GM23338 (cell line): Measurements from ENCODE around the gene C22orf42. TPM values are rescaled to one million over a fixed set of nuclear protein-coding genes. Genes with fewer than 3 reads are reported as not detected.
"Not testable (repeated sequence)": the region's sequence is repeated elsewhere in the genome, so short reads cannot be mapped to it uniquely, and the experiment has no call there.

ENCODE experiments used
- ATAC-seq: fragments of 200-7000 bp; cut with Tn5 transposase; 3 replicates; pipeline ENCODE4 v1.9.1; 2020
- DNase-seq: peaks from one replicate; pipeline ENCODE4 v3.0.0-alpha.2; 2015; ENCODE audit warnings: low spot score
- H2AFZ ChIP-seq: fragments of 200-600 bp; sonication (generic); 2 replicates; pipeline ENCODE4 v1.8.0; 2016; ENCODE audit warnings: antibody characterized with exemption, mild to moderate bottlenecking, moderate library complexity
- H3F3A ChIP-seq: fragments of 200-600 bp; sonication (generic); replicated peaks from 2 replicates; pipeline ENCODE4 v1.8.0; 2017; ENCODE audit warnings: antibody characterized with exemption, mixed run types, low read depth
- H3K27ac ChIP-seq: fragments of 200-600 bp; sonication (generic); 2 replicates; pipeline ENCODE4 v1.6.1; 2016; ENCODE audit warnings: low read depth
- H3K27me3 ChIP-seq: fragments of 200-600 bp; sonication (generic); 2 replicates; pipeline ENCODE4 v1.8.0; 2016; ENCODE audit warnings: mild to moderate bottlenecking, mixed run types, moderate library complexity; ENCODE audit not compliant: insufficient read depth
- H3K36me3 ChIP-seq: fragments of 200-600 bp; sonication (generic); 2 replicates; pipeline ENCODE4 v1.8.0; 2016; ENCODE audit warnings: mild to moderate bottlenecking; ENCODE audit not compliant: insufficient read depth
- H3K4me1 ChIP-seq: fragments of 200-600 bp; sonication (generic); 2 replicates; pipeline ENCODE4 v1.8.0; 2016; ENCODE audit warnings: mild to moderate bottlenecking, moderate library complexity; ENCODE audit not compliant: insufficient read depth
- H3K4me2 ChIP-seq: fragments of 200-600 bp; sonication (generic); 2 replicates; pipeline ENCODE4 v1.7.1; 2017; ENCODE audit warnings: mixed run types
- H3K4me3 ChIP-seq: fragments of 200-600 bp; sonication (generic); 2 replicates; pipeline ENCODE4 v1.6.1; 2016; ENCODE audit warnings: mixed run types
- H3K79me2 ChIP-seq: fragments of 200-600 bp; sonication (generic); replicated peaks from 2 replicates; pipeline ENCODE4 v1.8.0; 2017; ENCODE audit warnings: mild to moderate bottlenecking; ENCODE audit not compliant: insufficient read depth
- H3K9me2 ChIP-seq: fragments of 200-600 bp; sonication (generic); 2 replicates; pipeline ENCODE4 v1.8.0; 2017; ENCODE audit not compliant: insufficient read depth
- H4K20me1 ChIP-seq: fragments of 200-600 bp; sonication (generic); replicated peaks from 2 replicates; pipeline ENCODE4 v1.8.0; 2017; ENCODE audit warnings: mild to moderate bottlenecking; ENCODE audit not compliant: insufficient read depth
- H3K27ac Mint-ChIP-seq: 2 replicates; pipeline ENCODE4 v1.8.0; 2020; ENCODE audit warnings: inconsistent platforms, mild to moderate bottlenecking, moderate library complexity, mixed read lengths
- H3K27me3 Mint-ChIP-seq: 3 replicates; pipeline ENCODE4 v1.8.0; 2022; ENCODE audit warnings: low read depth, mild to moderate bottlenecking, moderate library complexity, mixed read lengths, inconsistent platforms; ENCODE audit not compliant: insufficient read depth, poor library complexity
- H3K36me3 Mint-ChIP-seq: 3 replicates; pipeline ENCODE4 v1.8.0; 2021; ENCODE audit warnings: low read depth, mild to moderate bottlenecking, inconsistent platforms, moderate library complexity, mixed read lengths
- H3K4me1 Mint-ChIP-seq: 3 replicates; pipeline ENCODE4 v1.8.0; 2020; ENCODE audit warnings: mild to moderate bottlenecking, inconsistent platforms, mixed read lengths
- H3K4me3 Mint-ChIP-seq: 3 replicates; pipeline ENCODE4 v1.8.0; 2021; ENCODE audit warnings: moderate library complexity, mild to moderate bottlenecking, inconsistent platforms, mixed read lengths
- H3K9me3 Mint-ChIP-seq: 3 replicates; pipeline ENCODE4 v1.8.0; 2020; ENCODE audit warnings: moderate library complexity, mild to moderate bottlenecking, inconsistent platforms, mixed read lengths
- EZH2 ChIP-seq: fragments of 200-600 bp; sonication (generic); IDR thresholded peaks from one replicate; pipeline ENCODE4 v1.8.0; 2017; ENCODE audit warnings: antibody characterized with exemption, mild to moderate bottlenecking, low read depth; ENCODE audit not compliant: unreplicated experiment
- EZH2phosphoT487 ChIP-seq: fragments of 200-600 bp; sonication (generic); IDR thresholded peaks from one replicate; pipeline ENCODE4 v1.8.1; 2018; ENCODE audit warnings: antibody characterized with exemption; ENCODE audit not compliant: unreplicated experiment
- JUNB ChIP-seq: IDR thresholded peaks from one replicate; pipeline ENCODE4 v1.6.1; 2016; ENCODE audit warnings: antibody characterized with exemption; ENCODE audit not compliant: unreplicated experiment
- STAT1 ChIP-seq: IDR thresholded peaks from one replicate; pipeline ENCODE4 v1.6.1; 2016; ENCODE audit warnings: antibody characterized with exemption; ENCODE audit not compliant: unreplicated experiment
- ZNF114 ChIP-seq: fragments of 250-450 bp; sonication (Bioruptor Pico); IDR thresholded peaks from 2 replicates; pipeline ENCODE4 v1.5.0; 2020; ENCODE audit warnings: mild to moderate bottlenecking, moderate library complexity
- ZNF331 ChIP-seq: fragments of 250-450 bp; sonication (Bioruptor Pico); IDR thresholded peaks from 2 replicates; pipeline ENCODE4 v1.5.0; 2020; ENCODE audit warnings: low read depth, mild to moderate bottlenecking, moderate library complexity
- polyA plus RNA-seq: library from polyadenylated mRNA; unstranded; fragments of >200 nt; fragmentation: Nextera tagmentation; extraction: Ambion mirVana; gene quantifications from 2 replicates; pipeline ENCODE4 v1.2.1, GENCODE V29; 2016
- total RNA-seq: library from RNA; depleted of rRNA; stranded (reverse); fragments of >200 nt; shearing (Covaris generic); gene quantifications from 2 replicates; pipeline ENCODE4 v1.2.3, GENCODE V29; 2014
- TF ChIP-seq, protein P1 (sequence below), 2 experiments: fragments of 200-600 bp in 1 of 2; sonication (generic) in 1 of 2; conservative IDR thresholded peaks; 2 replicates each; pipeline versions ENCODE4 v1.5.1 to v1.6.1; 2016 to 2017; ENCODE audit warnings: antibody characterized with exemption in 2 of 2, low read depth in 2 of 2, mild to moderate bottlenecking in 2 of 2, moderate library complexity in 1 of 2

The C22orf42 gene
- total and polyA plus RNA-seq, 2 experiments from 2014 or later, result 0.76 to 1.2 TPM

DNA sequence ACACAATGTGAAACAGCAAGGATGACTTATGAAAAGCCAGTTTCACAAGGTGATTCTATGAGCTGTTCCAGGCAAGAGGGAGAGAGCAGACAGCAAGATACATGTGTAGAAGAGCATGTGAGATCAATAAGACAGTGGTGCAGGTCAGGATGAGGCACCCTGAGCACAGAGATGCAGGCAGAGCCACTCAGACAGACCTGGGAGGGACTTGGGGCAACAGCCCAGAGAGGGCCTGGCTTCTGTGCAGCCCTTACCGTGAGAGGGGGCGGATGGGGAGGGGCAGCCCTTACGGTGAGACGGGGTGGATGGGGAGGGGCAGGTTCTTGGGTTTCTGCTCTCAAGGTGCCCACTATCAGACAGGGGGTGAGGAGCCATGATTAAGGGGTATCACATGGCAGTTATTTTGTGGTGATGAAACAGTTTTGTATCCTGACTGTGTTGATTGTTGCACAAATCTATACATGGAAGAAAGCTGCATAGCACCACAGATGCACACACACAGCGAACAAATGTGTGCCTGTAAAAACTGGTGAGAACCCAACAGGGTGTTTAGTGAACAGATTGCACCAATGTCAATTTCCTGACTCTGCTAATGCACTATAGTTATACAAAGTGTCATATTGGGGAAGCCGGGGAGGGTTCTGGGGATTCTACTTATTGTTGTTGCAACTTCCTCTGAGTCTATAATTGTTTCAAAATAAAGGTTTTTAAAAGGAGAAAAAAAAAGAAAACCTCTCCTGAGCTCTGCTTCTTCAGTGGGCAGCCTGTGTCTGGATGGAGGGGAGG, 5.2 kb upstream of the C22orf42 start (continued):
- no peak for TF ChIP-seq ZNF114
- TF ChIP-seq EZH2phosphoT487, result no peak
- no peak for TF ChIP-seq EZH2
- no peak for TF ChIP-seq JUNB
- TF ChIP-seq, protein P1, sequence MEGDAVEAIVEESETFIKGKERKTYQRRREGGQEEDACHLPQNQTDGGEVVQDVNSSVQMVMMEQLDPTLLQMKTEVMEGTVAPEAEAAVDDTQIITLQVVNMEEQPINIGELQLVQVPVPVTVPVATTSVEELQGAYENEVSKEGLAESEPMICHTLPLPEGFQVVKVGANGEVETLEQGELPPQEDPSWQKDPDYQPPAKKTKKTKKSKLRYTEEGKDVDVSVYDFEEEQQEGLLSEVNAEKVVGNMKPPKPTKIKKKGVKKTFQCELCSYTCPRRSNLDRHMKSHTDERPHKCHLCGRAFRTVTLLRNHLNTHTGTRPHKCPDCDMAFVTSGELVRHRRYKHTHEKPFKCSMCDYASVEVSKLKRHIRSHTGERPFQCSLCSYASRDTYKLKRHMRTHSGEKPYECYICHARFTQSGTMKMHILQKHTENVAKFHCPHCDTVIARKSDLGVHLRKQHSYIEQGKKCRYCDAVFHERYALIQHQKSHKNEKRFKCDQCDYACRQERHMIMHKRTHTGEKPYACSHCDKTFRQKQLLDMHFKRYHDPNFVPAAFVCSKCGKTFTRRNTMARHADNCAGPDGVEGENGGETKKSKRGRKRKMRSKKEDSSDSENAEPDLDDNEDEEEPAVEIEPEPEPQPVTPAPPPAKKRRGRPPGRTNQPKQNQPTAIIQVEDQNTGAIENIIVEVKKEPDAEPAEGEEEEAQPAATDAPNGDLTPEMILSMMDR (conservative IDR thresholded peaks at IDR 0.05; ENCODE audit: low read depth in 2 of 2), result no peak
- TF ChIP-seq STAT1, result no peak
- no peak for TF ChIP-seq ZNF331

DNA sequence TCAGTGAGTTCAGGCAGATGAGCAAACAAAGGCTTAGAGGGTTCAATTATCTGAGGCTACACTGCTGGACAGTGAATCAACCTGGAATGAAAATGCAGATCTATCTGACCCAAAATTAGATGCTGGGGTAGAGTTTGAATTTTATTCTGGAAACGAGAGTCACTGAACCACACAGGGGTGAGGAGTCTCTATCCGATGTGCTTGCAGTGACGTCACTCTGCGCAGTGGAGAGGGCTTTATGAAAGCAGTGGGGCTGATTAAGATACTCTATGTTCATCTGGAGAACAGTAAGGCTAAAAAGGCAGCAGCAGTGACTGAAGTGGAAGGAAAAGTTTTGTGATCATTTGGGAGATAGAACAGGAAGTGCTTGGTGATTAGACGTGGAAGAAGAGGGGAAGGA, 1.3 kb upstream of the C22orf42 start:
- H4K20me1 ChIP-seq, ATAC-seq, H3K36me3 ChIP-seq, H3K9me3 Mint-ChIP-seq, H3K4me3 ChIP-seq, DNase-seq, H3F3A ChIP-seq, H3K36me3 Mint-ChIP-seq, H3K4me2 ChIP-seq, H2AFZ ChIP-seq, H3K27me3 Mint-ChIP-seq, H3K27ac Mint-ChIP-seq, H3K9me2 ChIP-seq, H3K4me1 ChIP-seq, H3K79me2 ChIP-seq, H3K27me3 ChIP-seq, H3K27ac ChIP-seq, H3K4me3 Mint-ChIP-seq: not testable (repeated sequence)
- H3K4me1 Mint-ChIP-seq, result peaks cover 25% of the 10 kb centered on the region

DNA sequence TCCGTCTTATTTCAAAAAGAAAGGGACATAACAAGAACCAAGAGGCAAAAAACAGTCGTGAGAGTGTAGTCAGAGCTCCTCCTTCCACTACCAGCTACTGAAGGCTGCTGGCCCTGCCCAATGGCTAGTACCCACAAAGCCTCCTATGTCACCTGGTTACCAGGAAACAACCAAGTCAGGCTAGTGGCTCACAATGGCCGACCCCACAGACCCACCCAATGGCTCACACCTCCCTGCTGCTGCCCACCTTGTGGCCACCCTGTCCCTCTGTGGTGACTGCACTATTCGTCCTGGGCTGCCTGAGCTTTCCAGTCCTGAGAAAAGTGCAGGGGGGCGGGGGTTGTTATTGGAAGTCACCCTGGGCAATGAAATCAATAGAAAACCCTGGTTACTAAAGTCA, 1.5 kb downstream of the C22orf42 start:
- not testable (repeated sequence) for H3K9me2 ChIP-seq, H3K4me1 ChIP-seq, H3K4me2 ChIP-seq, H3K27ac Mint-ChIP-seq, H3K9me3 Mint-ChIP-seq, H3K36me3 Mint-ChIP-seq, H2AFZ ChIP-seq, DNase-seq, H3K4me3 Mint-ChIP-seq, H3K27me3 ChIP-seq, H3K27ac ChIP-seq, H4K20me1 ChIP-seq, H3K4me3 ChIP-seq, H3K36me3 ChIP-seq, H3K79me2 ChIP-seq, H3F3A ChIP-seq, H3K27me3 Mint-ChIP-seq
- H3K4me1 Mint-ChIP-seq, result peaks cover 20% of the 10 kb centered on the region
- peak; percentile 60 for ATAC-seq

DNA sequence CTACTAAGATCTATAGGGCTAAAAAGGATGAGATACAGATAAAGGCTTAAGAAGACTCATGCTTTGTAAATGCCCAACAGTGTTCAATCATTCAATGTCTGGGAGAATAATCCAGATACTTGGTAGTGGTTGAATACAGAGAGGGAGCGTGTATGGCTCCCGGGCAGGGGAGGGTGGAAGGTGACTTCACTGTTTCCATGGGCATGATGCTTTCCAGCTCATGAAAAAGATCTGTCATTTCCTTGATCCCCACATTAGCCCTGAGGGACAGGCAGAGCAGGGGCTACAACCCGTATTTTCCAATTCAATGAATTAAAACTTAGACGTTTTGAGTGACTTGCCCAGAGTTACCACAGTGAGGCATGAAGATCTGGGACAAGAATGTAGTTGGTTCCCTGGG, 4.4 kb downstream of the C22orf42 start:
- not testable (repeated sequence) for H3K4me1 ChIP-seq

DNA sequence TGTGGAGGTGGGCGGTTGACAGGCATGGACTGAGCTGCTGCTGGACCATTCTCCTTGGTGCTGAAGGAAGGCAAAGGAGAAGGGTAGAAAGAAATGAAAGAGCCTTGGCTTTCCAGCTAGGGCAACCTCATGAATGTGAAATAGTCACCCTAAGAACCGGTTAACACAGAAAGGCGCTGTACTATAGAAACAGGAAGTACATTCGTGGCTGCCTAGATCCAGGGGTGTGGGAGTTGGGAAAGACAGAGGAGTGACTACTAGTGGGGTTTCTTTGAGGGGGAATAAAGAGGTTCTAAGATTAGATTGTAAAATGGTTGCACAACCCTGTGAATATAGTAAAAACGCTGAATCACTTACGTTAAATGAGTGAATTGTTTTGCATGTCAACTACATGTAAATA, 7.5 kb downstream of the C22orf42 start:
- not testable (repeated sequence) for H3K27ac ChIP-seq, H3K36me3 Mint-ChIP-seq, H3K36me3 ChIP-seq, H3K9me3 Mint-ChIP-seq, ATAC-seq, H3K4me3 ChIP-seq, H3K27me3 ChIP-seq, H3K27me3 Mint-ChIP-seq, H3K9me2 ChIP-seq, H4K20me1 ChIP-seq, H3K79me2 ChIP-seq, H3K4me1 ChIP-seq, DNase-seq, H3F3A ChIP-seq, H2AFZ ChIP-seq, H3K4me3 Mint-ChIP-seq
- peak overlapping the region; percentile 86 for H3K27ac Mint-ChIP-seq
- H3K4me2 ChIP-seq, result peak overlapping the region; percentile 49; the same call in 1 of the 2 replicates
- H3K4me1 Mint-ChIP-seq, result peaks cover 30% of the 10 kb centered on the region

More for the DNA sequence above, 4.4 kb downstream of the C22orf42 start:
- H3K36me3 Mint-ChIP-seq, H3K27ac Mint-ChIP-seq, H3F3A ChIP-seq, H3K4me3 Mint-ChIP-seq, H3K79me2 ChIP-seq, H3K9me3 Mint-ChIP-seq, ATAC-seq, H3K36me3 ChIP-seq, DNase-seq, H3K27me3 Mint-ChIP-seq, H3K4me2 ChIP-seq, H3K27me3 ChIP-seq, H3K4me3 ChIP-seq, H3K9me2 ChIP-seq, H2AFZ ChIP-seq, H3K27ac ChIP-seq, H4K20me1 ChIP-seq: not testable (repeated sequence)
- H3K4me1 Mint-ChIP-seq, result peaks cover 29% of the 10 kb centered on the region

DNA sequence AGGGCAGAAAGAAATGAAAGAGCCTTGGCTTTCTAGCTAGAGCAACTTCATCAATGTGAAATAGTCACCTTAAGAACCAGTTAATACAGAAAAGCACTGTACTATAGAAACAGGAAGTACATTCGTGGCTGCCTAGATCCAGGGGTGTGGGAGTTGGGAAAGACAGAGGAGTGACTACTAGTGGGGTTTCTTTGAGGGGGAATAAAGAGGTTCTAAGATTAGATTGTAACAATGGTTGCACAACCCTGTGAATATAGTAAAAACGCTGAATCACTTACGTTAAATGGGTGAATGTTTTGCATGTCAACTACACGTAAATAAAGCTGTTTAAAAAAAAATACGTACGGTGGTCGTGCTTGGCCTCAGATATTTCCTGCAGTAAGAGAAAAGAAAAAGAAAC, 8.5 kb downstream of the C22orf42 start:
- not testable (repeated sequence) for ATAC-seq, H3K36me3 Mint-ChIP-seq, H3F3A ChIP-seq, DNase-seq, H3K36me3 ChIP-seq, H3K27me3 ChIP-seq, H3K27me3 Mint-ChIP-seq, H3K79me2 ChIP-seq, H4K20me1 ChIP-seq, H3K4me1 ChIP-seq, H3K4me3 Mint-ChIP-seq, H3K4me3 ChIP-seq, H3K9me2 ChIP-seq, H3K9me3 Mint-ChIP-seq, H3K4me2 ChIP-seq, H2AFZ ChIP-seq, H3K27ac ChIP-seq
- Mint-ChIP-seq H3K27ac (peak overlapping the region; percentile 51; the same call in 1 of the 2 replicates), H3K4me1 (peaks cover 30% of the 10 kb centered on the region)
